Measurements from ENCODE around the gene NTF4.

NTF4 gene

DNA sequence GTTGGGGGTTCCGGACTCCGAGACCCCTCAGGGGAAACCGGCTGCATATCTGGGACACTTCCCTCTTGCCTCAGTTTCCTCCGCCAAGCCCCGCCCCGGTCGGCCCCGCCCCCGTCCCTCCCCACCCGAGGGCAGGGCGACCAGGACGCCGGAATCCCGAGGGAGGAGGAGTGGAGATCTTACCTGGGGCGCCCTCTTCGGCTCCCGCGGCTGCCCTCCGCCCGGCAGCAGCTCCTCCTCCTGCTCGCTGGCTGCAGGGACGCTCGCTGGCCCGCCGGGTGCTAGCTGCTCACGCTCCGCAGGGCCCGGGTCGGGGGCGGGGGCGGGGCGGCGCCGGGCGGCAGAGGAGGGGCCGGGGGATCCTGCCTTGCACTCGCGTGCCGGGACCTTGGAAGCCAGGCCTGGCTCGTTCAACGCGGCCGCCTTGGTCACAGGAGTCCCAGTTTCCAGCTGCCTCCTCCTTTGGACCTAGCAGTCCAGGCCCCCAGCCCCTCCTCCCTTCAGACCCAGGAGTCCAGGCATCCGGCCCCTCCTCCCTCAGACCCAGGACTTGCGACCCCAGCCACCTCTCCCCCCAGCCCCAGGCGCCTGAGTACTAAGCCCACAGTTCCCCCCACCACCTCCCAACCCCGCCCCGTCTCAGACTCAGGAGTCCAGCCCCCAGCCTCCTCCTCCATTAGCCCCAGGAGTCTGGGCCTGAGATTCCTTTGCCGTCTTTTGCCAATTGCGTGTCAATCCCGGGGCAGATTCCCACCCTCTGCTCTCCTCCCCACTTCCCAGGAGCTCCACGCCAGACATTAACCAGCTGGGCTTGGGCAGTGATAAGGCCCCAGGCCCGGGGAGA, at the start of gene NTF4:
Gene NTF4 (minus strand): TSS at position 51 of the 844 bp plus-strand sequence. CDS start 2,821 bp downstream, outside the sequence.
- Histone ChIP-seq H3K27ac (ENCODE audit: low read depth, low read length) (no peak within 1 kb of the TSS), H3K4me1 (ENCODE audit: control insufficient read depth in 5 of 5, insufficient read depth in 5 of 5, low read length in 5 of 5) (peaks cover 0 to 4% (median 0%) of the 10 kb centered on the region in 5 donors), H3K27me3 (ENCODE audit: control insufficient read depth in 5 of 5, insufficient read depth in 4 of 5, low read length in 5 of 5) (peaks cover 23 to 58% (median 46%) of the 10 kb centered on the region in 5 donors), H3K9me3 (ENCODE audit: control insufficient read depth in 5 of 5, low read length in 5 of 5) (no peaks in the 10 kb centered on the region), H3K9ac (ENCODE audit: low read length in 5 of 5) (no peak within 1 kb of the TSS), H3K4me3 (ENCODE audit: low read depth in 1 of 5, low read length in 5 of 5) (no peak within 1 kb of the TSS), H3K36me3 (ENCODE audit: control insufficient read depth in 5 of 5, insufficient read depth in 5 of 5, low read length in 5 of 5) (no peaks in the 10 kb centered on the region)

GRCh38 chr19:49113762-49114629, 49.4 kb upstream of the NTF4 start, which contains the start of gene LIN7B:
Gene LIN7B, plus strand, starts transcription at chr19:49114370. Its CDS starts 35 bp downstream, at chr19:49114405.
- H3K9ac ChIP-seq (ENCODE audit: low read length in 5 of 5), result peak within 1 kb of the TSS in 4 of 5 donors; percentile 59 to 86 (median 67)
- peaks cover 7 to 46% (median 36%) of the 10 kb centered on the region in 5 donors for H3K4me1 ChIP-seq (ENCODE audit: control insufficient read depth in 5 of 5, insufficient read depth in 5 of 5, low read length in 5 of 5)
- peak within 1 kb of the TSS; percentile 37 for H3K27ac ChIP-seq (ENCODE audit: low read depth, low read length)
- peaks cover 0 to 5% (median 2%) of the 10 kb centered on the region in 5 donors for H3K36me3 ChIP-seq (ENCODE audit: control insufficient read depth in 5 of 5, insufficient read depth in 5 of 5, low read length in 5 of 5)
- H3K27me3 ChIP-seq (ENCODE audit: control insufficient read depth in 5 of 5, insufficient read depth in 4 of 5, low read length in 5 of 5), result no peaks in the 10 kb centered on the region
- peak within 1 kb of the TSS; percentile 52 to 87 (median 79) for H3K4me3 ChIP-seq (ENCODE audit: low read depth in 1 of 5, low read length in 5 of 5)
- no peaks in the 10 kb centered on the region for H3K9me3 ChIP-seq (ENCODE audit: control insufficient read depth in 5 of 5, low read length in 5 of 5)

- no peak overlapping the region for H3K9ac ChIP-seq (ENCODE audit: low read length in 5 of 5)
- H3K27ac ChIP-seq (ENCODE audit: low read depth, low read length), result no peak overlapping the region
- peaks cover 0 to 30% (median 28%) of the 10 kb centered on the region in 5 donors for H3K36me3 ChIP-seq (ENCODE audit: control insufficient read depth in 5 of 5, insufficient read depth in 5 of 5, low read length in 5 of 5)
- H3K27me3 ChIP-seq (ENCODE audit: control insufficient read depth in 5 of 5, insufficient read depth in 4 of 5, low read length in 5 of 5), result no peaks in the 10 kb centered on the region
- no peaks in the 10 kb centered on the region for H3K9me3 ChIP-seq (ENCODE audit: control insufficient read depth in 5 of 5, low read length in 5 of 5)
- peaks cover 3 to 37% (median 20%) of the 10 kb centered on the region in 5 donors for H3K4me1 ChIP-seq (ENCODE audit: control insufficient read depth in 5 of 5, insufficient read depth in 5 of 5, low read length in 5 of 5)
- no peak overlapping the region for H3K4me3 ChIP-seq (ENCODE audit: low read depth in 1 of 5, low read length in 5 of 5)
These were observed 46.8 kb upstream of the NTF4 start for GRCh38 chr19:49111218-49111998.

- Histone ChIP-seq H3K4me1 (ENCODE audit: control insufficient read depth in 5 of 5, insufficient read depth in 5 of 5, low read length in 5 of 5) (peaks cover 3 to 33% (median 16%) of the 10 kb centered on the region in 5 donors), H3K4me3 (ENCODE audit: low read depth in 1 of 5, low read length in 5 of 5) (no peak overlapping the region), H3K9me3 (ENCODE audit: control insufficient read depth in 5 of 5, low read length in 5 of 5) (no peaks in the 10 kb centered on the region), H3K27ac (ENCODE audit: low read depth, low read length) (no peak overlapping the region), H3K36me3 (ENCODE audit: control insufficient read depth in 5 of 5, insufficient read depth in 5 of 5, low read length in 5 of 5) (peaks cover 0 to 39% (median 36%) of the 10 kb centered on the region in 5 donors), H3K27me3 (ENCODE audit: control insufficient read depth in 5 of 5, insufficient read depth in 4 of 5, low read length in 5 of 5) (no peaks in the 10 kb centered on the region), H3K9ac (ENCODE audit: low read length in 5 of 5) (no peak overlapping the region)
These were observed 45.9 kb upstream of the NTF4 start for GRCh38 chr19:49110567-49110966.

- H3K9ac ChIP-seq (ENCODE audit: low read length in 5 of 5), result no peak overlapping the region
- no peaks in the 10 kb centered on the region for H3K9me3 ChIP-seq (ENCODE audit: control insufficient read depth in 5 of 5, low read length in 5 of 5)
- H3K36me3 ChIP-seq (ENCODE audit: control insufficient read depth in 5 of 5, insufficient read depth in 5 of 5, low read length in 5 of 5), result peaks cover 0 to 46% (median 44%) of the 10 kb centered on the region in 5 donors
- H3K27ac ChIP-seq (ENCODE audit: low read depth, low read length), result no peak overlapping the region
- H3K4me1 ChIP-seq (ENCODE audit: control insufficient read depth in 5 of 5, insufficient read depth in 5 of 5, low read length in 5 of 5), result peaks cover 3 to 27% (median 8%) of the 10 kb centered on the region in 5 donors
- H3K27me3 ChIP-seq (ENCODE audit: control insufficient read depth in 5 of 5, insufficient read depth in 4 of 5, low read length in 5 of 5), result no peaks in the 10 kb centered on the region
- H3K4me3 ChIP-seq (ENCODE audit: low read depth in 1 of 5, low read length in 5 of 5), result no peak overlapping the region
These were observed 45.1 kb upstream of the NTF4 start for GRCh38 chr19:49109569-49110233.

DNA sequence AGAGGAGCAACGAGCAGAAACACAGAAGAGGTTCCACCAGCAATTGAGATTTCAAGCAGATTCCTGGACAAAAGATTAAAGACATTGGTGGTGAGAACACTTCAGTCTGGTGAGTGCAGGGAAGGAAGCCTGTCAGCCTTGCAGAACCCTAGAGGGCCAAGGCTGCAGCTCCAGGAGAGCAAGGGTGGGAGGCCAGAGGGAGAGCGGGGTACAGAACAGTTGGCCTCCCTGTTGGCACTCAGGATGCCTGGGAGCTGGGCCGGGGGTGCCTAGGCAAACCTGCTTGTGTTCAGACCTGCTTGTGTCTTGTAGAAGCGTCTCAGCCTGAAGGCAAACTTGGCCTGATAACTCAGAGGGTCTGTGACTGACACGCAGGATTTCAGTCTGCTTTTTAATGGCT, 44.4 kb upstream of the NTF4 start:
- H3K9ac ChIP-seq (ENCODE audit: low read length in 5 of 5), result peak overlapping the region in 1 of 5 donors; percentile 13
- no peaks in the 10 kb centered on the region for H3K27me3 ChIP-seq (ENCODE audit: control insufficient read depth in 5 of 5, insufficient read depth in 4 of 5, low read length in 5 of 5)
- peaks cover 3 to 25% (median 5%) of the 10 kb centered on the region in 5 donors for H3K4me1 ChIP-seq (ENCODE audit: control insufficient read depth in 5 of 5, insufficient read depth in 5 of 5, low read length in 5 of 5)
- H3K4me3 ChIP-seq (ENCODE audit: low read depth in 1 of 5, low read length in 5 of 5), result no peak overlapping the region
- peaks cover 0 to 52% (median 50%) of the 10 kb centered on the region in 5 donors for H3K36me3 ChIP-seq (ENCODE audit: control insufficient read depth in 5 of 5, insufficient read depth in 5 of 5, low read length in 5 of 5)
- H3K27ac ChIP-seq (ENCODE audit: low read depth, low read length), result no peak overlapping the region
- no peaks in the 10 kb centered on the region for H3K9me3 ChIP-seq (ENCODE audit: control insufficient read depth in 5 of 5, low read length in 5 of 5)

DNA sequence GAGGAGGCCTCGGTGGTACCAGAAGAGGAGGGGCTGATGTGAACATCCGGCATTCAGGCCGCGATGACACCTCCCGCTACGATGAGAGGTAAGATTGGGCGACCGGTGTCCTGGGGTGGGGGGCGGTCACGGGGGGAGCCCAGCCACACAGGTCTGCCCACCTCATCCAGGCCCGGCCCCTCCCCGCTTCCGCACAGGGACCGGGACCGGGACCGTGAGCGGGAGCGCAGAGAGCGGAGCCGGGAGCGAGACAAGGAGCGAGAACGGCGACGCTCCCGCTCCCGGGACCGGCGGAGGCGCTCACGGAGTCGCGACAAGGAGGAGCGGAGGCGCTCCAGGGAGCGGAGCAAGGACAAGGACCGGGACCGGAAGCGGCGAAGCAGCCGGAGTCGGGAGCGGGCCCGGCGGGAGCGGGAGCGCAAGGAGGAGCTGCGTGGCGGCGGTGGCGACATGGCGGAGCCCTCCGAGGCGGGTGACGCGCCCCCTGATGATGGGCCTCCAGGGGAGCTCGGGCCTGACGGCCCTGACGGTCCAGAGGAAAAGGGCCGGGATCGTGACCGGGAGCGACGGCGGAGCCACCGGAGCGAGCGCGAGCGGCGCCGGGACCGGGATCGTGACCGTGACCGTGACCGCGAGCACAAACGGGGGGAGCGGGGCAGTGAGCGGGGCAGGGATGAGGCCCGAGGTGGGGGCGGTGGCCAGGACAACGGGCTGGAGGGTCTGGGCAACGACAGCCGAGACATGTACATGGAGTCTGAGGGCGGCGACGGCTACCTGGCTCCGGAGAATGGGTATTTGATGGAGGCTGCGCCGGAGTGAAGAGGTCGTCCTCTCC, 43.2 kb upstream of the NTF4 start:
- peaks cover 0 to 62% (median 60%) of the 10 kb centered on the region in 5 donors for H3K36me3 ChIP-seq (ENCODE audit: control insufficient read depth in 5 of 5, insufficient read depth in 5 of 5, low read length in 5 of 5)

GRCh38 chr19:49106648-49107135, 42.1 kb upstream of the NTF4 start:
- H3K27ac ChIP-seq (ENCODE audit: low read depth, low read length), result no peak overlapping the region
- no peaks in the 10 kb centered on the region for H3K9me3 ChIP-seq (ENCODE audit: control insufficient read depth in 5 of 5, low read length in 5 of 5)
- no peak overlapping the region for H3K4me3 ChIP-seq (ENCODE audit: low read depth in 1 of 5, low read length in 5 of 5)
- peaks cover 0 to 19% (median 0%) of the 10 kb centered on the region in 5 donors for H3K4me1 ChIP-seq (ENCODE audit: control insufficient read depth in 5 of 5, insufficient read depth in 5 of 5, low read length in 5 of 5)
- H3K36me3 ChIP-seq (ENCODE audit: control insufficient read depth in 5 of 5, insufficient read depth in 5 of 5, low read length in 5 of 5), result peaks cover 0 to 72% (median 69%) of the 10 kb centered on the region in 5 donors
- no peaks in the 10 kb centered on the region for H3K27me3 ChIP-seq (ENCODE audit: control insufficient read depth in 5 of 5, insufficient read depth in 4 of 5, low read length in 5 of 5)
- no peak overlapping the region for H3K9ac ChIP-seq (ENCODE audit: low read length in 5 of 5)

More for the DNA sequence above, 43.2 kb upstream of the NTF4 start:
- H3K9me3 ChIP-seq (ENCODE audit: control insufficient read depth in 5 of 5, low read length in 5 of 5), result no peaks in the 10 kb centered on the region
- H3K4me1 ChIP-seq (ENCODE audit: control insufficient read depth in 5 of 5, insufficient read depth in 5 of 5, low read length in 5 of 5), result peaks cover 0 to 19% (median 0%) of the 10 kb centered on the region in 5 donors
- H3K4me3 ChIP-seq (ENCODE audit: low read depth in 1 of 5, low read length in 5 of 5), result no peak overlapping the region
- no peak overlapping the region for H3K27ac ChIP-seq (ENCODE audit: low read depth, low read length)
- H3K9ac ChIP-seq (ENCODE audit: low read length in 5 of 5), result no peak overlapping the region
- H3K27me3 ChIP-seq (ENCODE audit: control insufficient read depth in 5 of 5, insufficient read depth in 4 of 5, low read length in 5 of 5), result no peaks in the 10 kb centered on the region
